WTC11 (cell line): ENCODE data around the gene DUSP5.
"Not testable (repeated sequence)": the region's sequence is repeated elsewhere in the genome, so short reads cannot be mapped to it uniquely, and the experiment has no call there.

ENCODE experiments used
- ATF3 ChIP-seq: sonication (generic); formaldehyde crosslinking; conservative IDR thresholded peaks from 2 replicates; pipeline ENCODE4 v1.8.1; 2022; ENCODE audit warnings: mild to moderate bottlenecking, missing genetic modification reagents
- ESRRA ChIP-seq: sonication (generic); formaldehyde crosslinking; IDR thresholded peaks from 2 replicates; pipeline ENCODE4 v1.8.1; 2022; ENCODE audit warnings: mild to moderate bottlenecking, missing genetic modification reagents, borderline replicate concordance
- KAT7 ChIP-seq: sonication (generic); formaldehyde crosslinking; IDR thresholded peaks from 2 replicates; pipeline ENCODE4 v1.8.1; 2023; ENCODE audit warnings: missing genetic modification reagents, mild to moderate bottlenecking, borderline replicate concordance
- NFYB ChIP-seq: sonication (generic); formaldehyde crosslinking; conservative IDR thresholded peaks from 2 replicates; pipeline ENCODE4 v1.8.0; 2022; ENCODE audit warnings: low read depth, missing genetic modification reagents
- PREB ChIP-seq: sonication (generic); formaldehyde crosslinking; IDR thresholded peaks from 2 replicates; pipeline ENCODE4 v1.8.1; 2022; ENCODE audit warnings: mild to moderate bottlenecking, missing genetic modification reagents, moderate library complexity, borderline replicate concordance
- ZNF317 ChIP-seq: sonication (generic); formaldehyde crosslinking; IDR thresholded peaks from 2 replicates; pipeline ENCODE4 v1.8.1; 2023; ENCODE audit warnings: low read depth, mild to moderate bottlenecking, moderate library complexity, missing genetic modification reagents, borderline replicate concordance
- TF ChIP-seq, protein P1 (sequence below): fragments of 200-600 bp; IDR thresholded peaks from 2 replicates; pipeline ENCODE4 v1.8.0; 2022; ENCODE audit warnings: antibody characterized with exemption
- TF ChIP-seq, protein P2 (sequence below): sonication (generic); formaldehyde crosslinking; IDR thresholded peaks from 2 replicates; pipeline ENCODE4 v1.8.1; 2023; ENCODE audit warnings: mild to moderate bottlenecking, missing genetic modification reagents

DNA sequence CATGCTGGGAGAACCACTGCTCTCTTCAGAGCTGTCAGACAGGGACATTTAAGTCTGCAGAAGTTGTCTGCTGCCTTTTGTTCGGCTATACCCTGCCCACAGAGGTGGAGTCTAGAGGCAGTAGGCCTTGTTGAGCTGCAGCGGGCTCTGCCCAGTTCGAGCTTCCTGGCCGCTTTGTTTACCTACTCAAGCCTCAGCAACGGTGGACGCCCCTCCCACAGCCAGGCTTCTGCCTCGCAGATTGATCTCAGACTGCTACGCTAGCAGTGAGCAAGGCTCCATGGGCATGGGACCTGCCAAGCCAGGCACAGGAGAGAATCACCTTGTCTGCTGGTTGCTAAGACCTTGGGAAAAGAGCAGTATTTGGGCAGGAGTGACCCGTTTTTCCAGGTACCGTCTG is 27.2 kb upstream of the DUSP5 start:
- TF ChIP-seq, protein P1, sequence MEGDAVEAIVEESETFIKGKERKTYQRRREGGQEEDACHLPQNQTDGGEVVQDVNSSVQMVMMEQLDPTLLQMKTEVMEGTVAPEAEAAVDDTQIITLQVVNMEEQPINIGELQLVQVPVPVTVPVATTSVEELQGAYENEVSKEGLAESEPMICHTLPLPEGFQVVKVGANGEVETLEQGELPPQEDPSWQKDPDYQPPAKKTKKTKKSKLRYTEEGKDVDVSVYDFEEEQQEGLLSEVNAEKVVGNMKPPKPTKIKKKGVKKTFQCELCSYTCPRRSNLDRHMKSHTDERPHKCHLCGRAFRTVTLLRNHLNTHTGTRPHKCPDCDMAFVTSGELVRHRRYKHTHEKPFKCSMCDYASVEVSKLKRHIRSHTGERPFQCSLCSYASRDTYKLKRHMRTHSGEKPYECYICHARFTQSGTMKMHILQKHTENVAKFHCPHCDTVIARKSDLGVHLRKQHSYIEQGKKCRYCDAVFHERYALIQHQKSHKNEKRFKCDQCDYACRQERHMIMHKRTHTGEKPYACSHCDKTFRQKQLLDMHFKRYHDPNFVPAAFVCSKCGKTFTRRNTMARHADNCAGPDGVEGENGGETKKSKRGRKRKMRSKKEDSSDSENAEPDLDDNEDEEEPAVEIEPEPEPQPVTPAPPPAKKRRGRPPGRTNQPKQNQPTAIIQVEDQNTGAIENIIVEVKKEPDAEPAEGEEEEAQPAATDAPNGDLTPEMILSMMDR: not testable (repeated sequence)
- not testable (repeated sequence) for TF ChIP-seq ATF3, PREB, ZNF317, KAT7, NFYB, ESRRA (CRISPR knock-in tag)
- TF ChIP-seq, protein P2, sequence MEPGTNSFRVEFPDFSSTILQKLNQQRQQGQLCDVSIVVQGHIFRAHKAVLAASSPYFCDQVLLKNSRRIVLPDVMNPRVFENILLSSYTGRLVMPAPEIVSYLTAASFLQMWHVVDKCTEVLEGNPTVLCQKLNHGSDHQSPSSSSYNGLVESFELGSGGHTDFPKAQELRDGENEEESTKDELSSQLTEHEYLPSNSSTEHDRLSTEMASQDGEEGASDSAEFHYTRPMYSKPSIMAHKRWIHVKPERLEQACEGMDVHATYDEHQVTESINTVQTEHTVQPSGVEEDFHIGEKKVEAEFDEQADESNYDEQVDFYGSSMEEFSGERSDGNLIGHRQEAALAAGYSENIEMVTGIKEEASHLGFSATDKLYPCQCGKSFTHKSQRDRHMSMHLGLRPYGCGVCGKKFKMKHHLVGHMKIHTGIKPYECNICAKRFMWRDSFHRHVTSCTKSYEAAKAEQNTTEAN (CRISPR knock-in tag): not testable (repeated sequence)
